Fibroblast of villous mesenchyme (primary cell): Measurements from ENCODE around the gene CRISP3. TPM values are rescaled to one million over a fixed set of nuclear protein-coding genes. Genes with fewer than 3 reads are reported as not detected.

Experiments used
- DNase-seq: peaks from one replicate; pipeline ENCODE4 v3.0.0-alpha.2; 2010; ENCODE audit warnings: low read depth
- H3K4me3 ChIP-seq: 2 replicates; pipeline ENCODE4 v1.5.1; 2011; ENCODE audit warnings: low read depth, mild to moderate bottlenecking, low read length
- CTCF ChIP-seq: IDR thresholded peaks from 2 replicates; pipeline ENCODE4 v1.5.1; 2012; ENCODE audit warnings: low read depth, mild to moderate bottlenecking, low read length; ENCODE audit not compliant: insufficient read depth
- total RNA-seq: library from RNA; depleted of rRNA; stranded (reverse); fragments of >200 nt; gene quantifications from 2 replicates; pipeline ENCODE4 v1.2.3, GENCODE V29; 2012

The CRISP3 gene
- not detected in 2 replicates for total RNA-seq

GRCh38 chr6:49744259-49744658 lies at the start of gene CRISP3:
Gene CRISP3 (minus strand): TSS chr6:49744388. CDS start chr6:49744367, 21 bp downstream.
- H3K4me3 ChIP-seq: no peak within 1 kb of the TSS
- no peak for TF ChIP-seq CTCF
- no peak for DNase-seq

- no peak overlapping the region for H3K4me3 ChIP-seq
- DNase-seq: no peak
- no peak for TF ChIP-seq CTCF
Observed at GRCh38 chr6:49790341-49790740, 46.2 kb upstream of the CRISP3 start.

- TF ChIP-seq CTCF: no peak
- no peak within 1 kb of the TSS for H3K4me3 ChIP-seq
- no peak for DNase-seq
Observed at GRCh38 chr6:49787176-49787575, 43.0 kb upstream of the CRISP3 start, which contains the start of gene PGK2. Gene PGK2 (minus strand): TSS chr6:49787285. CDS start chr6:49787187, 98 bp downstream.

- TF ChIP-seq CTCF: no peak
- no peak overlapping the region for H3K4me3 ChIP-seq
- DNase-seq: no peak
Observed at GRCh38 chr6:49784272-49784671, 40.1 kb upstream of the CRISP3 start.

- no peak overlapping the region for H3K4me3 ChIP-seq
- no peak for DNase-seq
- TF ChIP-seq CTCF: no peak
Observed at GRCh38 chr6:49782725-49783124, 38.5 kb upstream of the CRISP3 start.

- no peak for TF ChIP-seq CTCF
- DNase-seq: no peak
- H3K4me3 ChIP-seq: no peak overlapping the region
Observed at GRCh38 chr6:49782293-49782692, 38.1 kb upstream of the CRISP3 start.

- DNase-seq: no peak
- TF ChIP-seq CTCF: no peak
- no peak overlapping the region for H3K4me3 ChIP-seq
Observed at GRCh38 chr6:49776444-49776843, 32.3 kb upstream of the CRISP3 start.
